SU-DHL-6 (cell line): Measurements from ENCODE around the gene BIRC2.

ENCODE experiments used
- CTCF ChIP-seq: fragments of 200-600 bp; sonication (generic); IDR thresholded peaks from one replicate; pipeline ENCODE4 v1.5.1; 2017; ENCODE audit warnings: antibody characterized with exemption, mild to moderate bottlenecking, low read length, moderate library complexity; ENCODE audit not compliant: insufficient read depth, poor library complexity, severe bottlenecking
- EZH2phosphoT487 ChIP-seq: fragments of 200-600 bp; sonication (generic), shearing (Covaris generic); conservative IDR thresholded peaks from 2 replicates; pipeline ENCODE4 v1.6.1; 2018; ENCODE audit warnings: mild to moderate bottlenecking, antibody characterized with exemption, low read length, moderate library complexity, mixed read lengths

GRCh38 chr11:102364991-102365390 is 18.0 kb downstream of the BIRC2 start:
- TF ChIP-seq CTCF (no peak), EZH2phosphoT487 (no peak)
